Measurements from ENCODE around the gene GNAT3.

Gene GNAT3

DNA sequence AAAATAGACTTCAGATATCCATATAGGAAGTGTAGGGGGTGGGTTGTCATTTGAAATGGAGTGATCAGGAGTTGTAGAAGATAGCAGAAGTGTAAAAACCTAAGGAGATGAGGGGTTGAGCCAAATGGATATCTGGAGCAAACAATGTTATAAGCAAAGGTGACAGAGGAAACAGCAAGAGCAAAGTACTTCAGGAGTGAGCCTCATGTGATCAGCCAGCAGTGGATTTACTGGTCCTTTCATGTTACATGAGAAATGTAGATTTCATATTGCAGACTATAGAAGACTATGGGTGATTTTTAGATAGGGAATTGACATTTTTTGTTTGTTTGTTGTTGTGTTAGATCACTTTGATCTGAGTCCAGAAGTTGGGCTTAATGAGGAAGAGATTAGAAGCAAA lies 47.7 kb downstream of the GNAT3 start:
- Mint-ChIP-seq H3K4me1 (ENCODE audit: low read depth) (no peaks in the 10 kb centered on the region), H3K4me3 (no peak overlapping the region), H3K27ac (no peak overlapping the region), H3K36me3 (ENCODE audit: low read depth) (no peaks in the 10 kb centered on the region), H3K27me3 (ENCODE audit: low read depth) (no peaks in the 10 kb centered on the region), H3K9me3 (no peaks in the 10 kb centered on the region)
- no peak for DNase-seq (ENCODE audit: low spot score)

DNA sequence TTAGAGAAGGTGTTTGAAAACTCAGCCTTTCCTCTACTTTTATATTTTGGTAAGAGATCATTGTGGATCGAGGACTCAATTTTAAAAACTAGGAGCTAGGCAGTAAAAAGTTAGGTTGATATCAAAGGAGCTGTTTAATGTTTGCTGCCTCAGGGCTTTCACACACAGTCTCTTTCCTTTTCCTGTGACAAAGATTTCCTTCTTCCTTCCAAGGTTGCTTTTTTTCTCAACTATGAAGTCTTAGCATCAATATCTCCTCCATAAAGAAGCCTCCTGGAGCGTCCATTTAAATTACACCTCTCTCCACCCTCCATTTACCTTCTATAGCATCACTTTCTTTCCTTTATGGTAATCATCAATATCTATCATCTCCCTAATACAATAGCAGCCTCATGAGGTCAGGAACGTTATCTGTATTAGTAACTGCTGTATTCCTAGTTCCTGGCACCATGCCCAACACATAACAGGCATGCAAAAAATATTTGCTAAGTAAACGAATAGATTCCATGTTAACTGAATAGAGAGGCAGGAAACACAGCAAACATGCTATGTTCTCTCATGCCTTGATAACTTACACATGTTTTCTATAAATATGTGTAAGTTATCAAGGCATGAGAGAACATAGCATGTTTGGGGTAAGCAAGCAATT lies 48.5 kb downstream of the GNAT3 start:
- Mint-ChIP-seq H3K36me3 (ENCODE audit: low read depth) (no peaks in the 10 kb centered on the region), H3K4me1 (ENCODE audit: low read depth) (no peaks in the 10 kb centered on the region), H3K9me3 (no peaks in the 10 kb centered on the region), H3K27ac (no peak overlapping the region), H3K4me3 (no peak overlapping the region), H3K27me3 (ENCODE audit: low read depth) (no peaks in the 10 kb centered on the region)
- DNase-seq (ENCODE audit: low spot score): no peak

DNA sequence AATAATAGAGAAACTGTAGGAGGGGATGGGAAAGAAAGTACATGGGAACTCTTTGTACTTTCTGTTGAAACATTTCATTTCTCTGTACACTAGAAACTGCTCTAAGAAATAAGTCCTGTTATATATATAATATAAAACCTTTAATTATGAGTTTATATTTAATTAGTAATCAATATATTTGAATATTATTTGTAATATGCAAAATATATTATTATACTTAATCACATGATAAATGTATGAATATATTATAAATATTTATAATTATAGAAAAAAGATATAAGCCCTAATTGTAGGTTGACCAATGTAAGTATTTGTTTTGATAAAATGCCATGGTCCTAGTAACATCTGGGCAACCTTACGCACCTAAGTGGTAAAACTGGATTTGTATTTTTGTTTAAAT lies 51.0 kb downstream of the GNAT3 start:
- no peak overlapping the region for H3K4me3 Mint-ChIP-seq
- H3K27me3 Mint-ChIP-seq (ENCODE audit: low read depth): no peaks in the 10 kb centered on the region
- H3K4me1 Mint-ChIP-seq (ENCODE audit: low read depth): no peaks in the 10 kb centered on the region
- DNase-seq (ENCODE audit: low spot score): no peak
- H3K27ac Mint-ChIP-seq: no peak overlapping the region
- no peaks in the 10 kb centered on the region for H3K9me3 Mint-ChIP-seq
- no peaks in the 10 kb centered on the region for H3K36me3 Mint-ChIP-seq (ENCODE audit: low read depth)

DNA sequence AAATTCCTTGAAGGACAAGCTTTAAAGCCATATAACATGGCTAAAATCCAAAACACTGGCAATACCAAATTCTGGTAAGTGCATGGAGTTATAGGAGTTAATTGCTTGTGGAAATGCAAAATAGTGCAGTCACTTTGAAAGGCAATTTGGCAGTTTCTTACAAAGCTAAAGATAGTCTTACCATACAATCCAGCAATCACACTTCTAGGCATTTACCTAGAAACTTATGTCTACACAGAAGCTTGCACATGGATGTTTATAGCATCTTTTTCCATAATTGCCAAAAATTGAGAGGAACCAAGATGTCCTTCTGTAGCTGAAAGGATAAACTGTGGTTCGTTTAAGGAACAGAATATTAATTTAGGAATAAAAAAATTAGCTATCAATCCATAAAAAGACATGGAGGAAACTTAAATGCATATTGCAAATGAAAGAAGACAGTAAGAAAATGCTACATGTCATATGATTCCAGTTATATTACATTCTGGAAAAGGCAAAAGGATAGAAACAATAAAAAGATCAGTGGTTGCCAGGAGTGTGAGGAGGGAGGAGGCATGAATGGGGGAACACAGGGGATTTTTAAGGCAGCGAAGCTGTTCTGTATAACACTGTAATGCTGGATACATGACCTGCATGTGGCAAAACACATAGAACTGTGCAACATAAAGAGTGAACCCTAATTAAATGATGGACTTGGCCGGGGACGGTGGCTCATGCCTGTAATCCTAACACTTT lies 51.9 kb downstream of the GNAT3 start:
- Mint-ChIP-seq H3K4me3 (no peak overlapping the region), H3K27ac (no peak overlapping the region), H3K27me3 (ENCODE audit: low read depth) (no peaks in the 10 kb centered on the region), H3K36me3 (ENCODE audit: low read depth) (no peaks in the 10 kb centered on the region), H3K4me1 (ENCODE audit: low read depth) (no peaks in the 10 kb centered on the region), H3K9me3 (no peaks in the 10 kb centered on the region)
- DNase-seq (ENCODE audit: low spot score): no peak

DNA sequence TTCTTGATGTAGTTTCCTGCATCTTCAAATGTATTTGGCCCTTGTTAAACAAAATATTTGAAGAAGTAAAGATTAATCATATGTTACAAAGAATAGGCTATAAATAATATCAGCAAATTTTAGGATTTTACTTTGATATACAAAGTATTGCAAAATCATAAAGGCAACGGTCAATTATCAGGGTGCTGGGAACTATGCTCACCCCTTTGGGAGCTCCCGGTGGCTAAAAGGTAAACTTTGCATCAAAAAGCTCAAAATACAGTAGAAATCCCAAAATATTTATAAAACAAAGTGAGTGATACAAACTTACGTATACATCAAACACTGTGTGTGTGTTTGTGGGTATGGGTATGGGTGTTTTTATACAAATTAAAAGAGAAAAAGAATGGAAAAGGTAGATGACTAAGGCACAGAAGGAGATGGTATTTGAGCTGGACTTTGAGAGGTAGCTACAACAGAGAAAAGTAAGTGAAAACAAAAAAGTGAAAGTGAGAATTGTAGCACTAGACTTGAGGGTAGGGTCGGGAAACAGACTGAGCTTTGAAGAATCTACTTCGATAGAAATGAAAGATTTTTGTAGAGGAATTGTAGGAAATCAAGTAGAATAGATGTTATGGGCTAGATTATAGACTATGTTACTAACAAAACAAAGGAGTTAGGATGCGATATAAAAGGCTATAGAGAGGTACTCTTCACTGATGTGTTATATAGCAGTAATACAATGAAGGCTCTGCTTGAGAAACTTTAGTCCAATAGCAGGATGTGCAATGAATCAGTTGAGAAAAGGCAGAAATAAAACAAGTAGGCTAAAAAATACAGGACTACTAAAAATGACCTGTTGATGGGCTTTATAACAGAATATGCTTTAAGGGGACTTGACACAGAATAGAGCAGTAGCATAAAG lies 52.8 kb downstream of the GNAT3 start:
- Mint-ChIP-seq H3K4me3 (no peak overlapping the region), H3K4me1 (ENCODE audit: low read depth) (no peaks in the 10 kb centered on the region), H3K36me3 (ENCODE audit: low read depth) (no peaks in the 10 kb centered on the region), H3K27ac (no peak overlapping the region), H3K27me3 (ENCODE audit: low read depth) (no peaks in the 10 kb centered on the region), H3K9me3 (no peaks in the 10 kb centered on the region)
- no peak for DNase-seq (ENCODE audit: low spot score)

DNA sequence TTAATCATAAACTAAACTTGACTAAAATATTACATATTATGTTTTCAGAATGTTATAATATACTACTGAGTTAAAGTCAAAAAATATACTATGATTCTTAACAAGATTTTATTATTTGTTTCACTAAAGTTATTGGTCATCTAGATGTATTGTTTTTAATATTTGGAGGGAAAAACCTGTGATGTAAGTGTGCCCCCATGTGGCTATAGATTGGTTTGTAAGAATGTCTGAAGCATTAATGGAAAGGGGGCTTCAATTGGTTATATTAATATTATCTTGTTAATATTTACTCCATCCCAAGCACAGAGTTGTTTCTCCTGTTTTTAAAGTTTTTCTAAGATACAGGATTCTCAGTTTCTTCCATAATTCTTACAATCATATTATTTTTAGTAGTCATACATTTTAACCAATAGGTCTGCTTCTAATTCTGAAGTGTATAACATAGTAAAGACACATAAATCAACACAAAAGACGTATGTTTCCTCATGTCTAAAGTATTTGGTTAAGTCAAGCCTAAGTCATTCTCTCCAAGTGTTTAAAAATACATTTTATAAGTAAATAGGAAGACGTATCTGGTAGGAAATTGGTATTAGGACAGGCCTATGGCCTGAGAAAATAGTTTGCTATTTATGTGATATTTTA lies 58.0 kb downstream of the GNAT3 start:
- no peak overlapping the region for H3K27ac Mint-ChIP-seq
- no peaks in the 10 kb centered on the region for H3K27me3 Mint-ChIP-seq (ENCODE audit: low read depth)
- no peak overlapping the region for H3K4me3 Mint-ChIP-seq
- H3K36me3 Mint-ChIP-seq (ENCODE audit: low read depth): no peaks in the 10 kb centered on the region
- no peaks in the 10 kb centered on the region for H3K9me3 Mint-ChIP-seq
- no peak for DNase-seq (ENCODE audit: low spot score)
- H3K4me1 Mint-ChIP-seq (ENCODE audit: low read depth): no peaks in the 10 kb centered on the region

DNA sequence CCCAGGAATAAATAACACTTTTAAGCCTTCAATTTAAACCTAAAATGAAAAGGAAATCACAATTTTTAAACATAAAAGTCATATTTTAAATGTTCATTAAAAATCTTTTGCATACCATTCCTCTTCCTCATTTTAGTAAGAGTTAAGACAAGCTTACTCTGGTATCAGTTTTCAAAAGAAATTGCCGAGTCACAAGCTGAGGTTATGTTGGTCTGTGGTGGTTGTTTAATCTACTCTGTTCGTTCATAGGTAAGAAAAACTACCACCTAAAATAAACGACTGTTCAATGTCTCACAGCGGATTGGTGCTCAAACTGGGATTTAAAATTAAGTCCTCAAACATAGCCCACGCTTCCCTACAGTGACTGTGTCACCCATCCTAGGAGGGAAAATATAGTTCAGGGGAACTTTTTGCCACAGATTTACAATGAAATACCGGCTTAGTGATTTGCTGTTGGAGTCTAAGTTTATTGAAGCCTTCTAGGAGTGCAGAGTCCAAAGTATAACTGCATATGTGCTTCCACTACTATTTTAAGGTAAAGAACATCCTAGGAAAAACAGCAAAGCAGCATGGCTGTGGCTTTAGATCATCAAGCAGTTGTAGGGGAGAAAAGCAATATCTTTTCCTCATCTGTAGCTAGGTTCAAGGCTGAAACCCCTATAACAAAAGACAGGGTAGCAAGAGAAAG lies 61.1 kb downstream of the GNAT3 start:
- Mint-ChIP-seq H3K27me3 (ENCODE audit: low read depth) (no peaks in the 10 kb centered on the region), H3K4me3 (no peak overlapping the region), H3K9me3 (no peaks in the 10 kb centered on the region), H3K4me1 (ENCODE audit: low read depth) (no peaks in the 10 kb centered on the region), H3K27ac (no peak overlapping the region), H3K36me3 (ENCODE audit: low read depth) (no peaks in the 10 kb centered on the region)
- DNase-seq (ENCODE audit: low spot score): no peak

DNA sequence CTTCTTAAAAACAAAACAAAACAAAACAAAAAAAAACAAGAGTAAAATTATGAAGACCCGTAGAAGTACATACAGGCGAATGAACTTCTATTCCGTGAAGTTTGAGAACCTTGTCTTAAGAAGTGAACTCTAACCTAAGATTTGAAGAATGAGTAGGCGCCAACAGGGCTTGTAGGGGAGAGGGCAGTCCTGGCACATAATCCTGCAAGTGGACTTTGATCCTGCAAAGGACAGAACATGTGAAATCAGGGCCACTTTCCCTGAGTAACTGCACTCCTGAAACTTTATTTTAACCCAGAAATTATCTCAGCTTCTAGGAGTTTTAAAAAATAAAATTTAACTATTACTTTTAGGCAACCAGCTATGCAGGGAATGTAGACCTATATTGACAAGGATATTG lies 62.0 kb downstream of the GNAT3 start:
- Mint-ChIP-seq H3K9me3 (no peaks in the 10 kb centered on the region), H3K4me1 (ENCODE audit: low read depth) (no peaks in the 10 kb centered on the region), H3K36me3 (ENCODE audit: low read depth) (no peaks in the 10 kb centered on the region), H3K4me3 (no peak overlapping the region), H3K27ac (no peak overlapping the region), H3K27me3 (ENCODE audit: low read depth) (no peaks in the 10 kb centered on the region)
- no peak for DNase-seq (ENCODE audit: low spot score)

DNA sequence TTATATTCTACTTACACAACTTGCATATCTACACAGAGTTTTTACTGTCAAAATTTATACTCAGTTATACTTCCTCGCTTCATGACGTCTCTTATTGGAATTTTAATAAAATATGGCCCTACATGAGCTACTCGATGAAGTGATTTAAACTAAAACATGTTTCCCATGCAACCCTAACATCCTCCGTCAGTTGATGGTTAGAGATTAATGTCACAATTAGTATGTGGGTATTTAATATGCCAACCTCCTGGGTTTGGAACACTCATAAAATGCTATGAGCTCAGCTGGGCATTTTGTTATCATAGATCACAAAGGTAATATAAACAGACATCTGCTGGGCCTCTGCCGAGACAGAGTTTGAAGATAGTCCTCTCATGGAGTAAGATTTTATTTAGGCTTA lies 66.5 kb downstream of the GNAT3 start:
- no peaks in the 10 kb centered on the region for H3K36me3 Mint-ChIP-seq (ENCODE audit: low read depth)
- H3K4me3 Mint-ChIP-seq: no peak overlapping the region
- H3K27ac Mint-ChIP-seq: no peak overlapping the region
- no peak for DNase-seq (ENCODE audit: low spot score)
- no peaks in the 10 kb centered on the region for H3K4me1 Mint-ChIP-seq (ENCODE audit: low read depth)
- H3K27me3 Mint-ChIP-seq (ENCODE audit: low read depth): no peaks in the 10 kb centered on the region
- H3K9me3 Mint-ChIP-seq: no peaks in the 10 kb centered on the region

DNA sequence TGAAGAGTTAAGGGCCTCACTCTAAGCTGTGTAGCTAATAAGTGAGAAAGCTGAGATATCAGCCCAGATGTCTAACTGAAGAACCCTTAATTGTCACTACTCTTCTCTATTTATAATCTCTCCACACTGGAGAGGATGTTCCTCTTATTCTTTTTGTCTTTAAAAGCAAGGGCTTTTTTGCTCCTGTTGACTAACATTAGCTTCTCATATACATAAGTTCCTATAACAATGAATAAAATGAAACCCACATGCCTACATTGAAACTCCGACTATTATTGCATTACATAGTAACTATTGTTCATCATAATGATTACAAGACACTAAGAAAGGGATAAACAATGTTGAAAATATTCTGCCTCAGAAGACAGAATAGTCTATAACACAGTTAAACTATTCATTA lies 67.1 kb downstream of the GNAT3 start:
- no peaks in the 10 kb centered on the region for H3K36me3 Mint-ChIP-seq (ENCODE audit: low read depth)
- H3K4me3 Mint-ChIP-seq: no peak overlapping the region
- no peaks in the 10 kb centered on the region for H3K4me1 Mint-ChIP-seq (ENCODE audit: low read depth)
- no peak for DNase-seq (ENCODE audit: low spot score)
- no peaks in the 10 kb centered on the region for H3K9me3 Mint-ChIP-seq
- H3K27ac Mint-ChIP-seq: no peak overlapping the region
- no peaks in the 10 kb centered on the region for H3K27me3 Mint-ChIP-seq (ENCODE audit: low read depth)

DNA sequence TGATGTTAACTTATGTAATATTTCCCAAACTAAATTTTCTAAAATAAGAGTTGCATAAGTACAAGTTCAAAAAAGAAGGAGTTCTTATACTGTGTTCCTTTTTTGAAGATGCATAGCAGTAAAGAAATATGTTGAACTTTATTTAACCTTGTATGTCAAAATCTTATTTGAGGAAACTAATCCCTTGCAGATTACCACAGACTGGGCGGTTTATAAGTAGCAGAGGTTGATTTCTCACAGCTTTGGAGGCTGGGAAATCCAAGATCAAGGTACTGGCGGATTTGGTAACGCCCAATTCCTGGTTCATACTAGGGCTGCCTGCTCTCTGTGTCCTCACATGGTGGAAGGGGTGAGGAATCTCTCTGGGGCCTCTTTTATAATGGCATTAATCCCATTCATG lies 68.5 kb downstream of the GNAT3 start:
- Mint-ChIP-seq H3K9me3 (no peaks in the 10 kb centered on the region), H3K27me3 (ENCODE audit: low read depth) (no peaks in the 10 kb centered on the region), H3K36me3 (ENCODE audit: low read depth) (no peaks in the 10 kb centered on the region), H3K27ac (no peak overlapping the region), H3K4me1 (ENCODE audit: low read depth) (no peaks in the 10 kb centered on the region), H3K4me3 (no peak overlapping the region)
- no peak for DNase-seq (ENCODE audit: low spot score)

DNA sequence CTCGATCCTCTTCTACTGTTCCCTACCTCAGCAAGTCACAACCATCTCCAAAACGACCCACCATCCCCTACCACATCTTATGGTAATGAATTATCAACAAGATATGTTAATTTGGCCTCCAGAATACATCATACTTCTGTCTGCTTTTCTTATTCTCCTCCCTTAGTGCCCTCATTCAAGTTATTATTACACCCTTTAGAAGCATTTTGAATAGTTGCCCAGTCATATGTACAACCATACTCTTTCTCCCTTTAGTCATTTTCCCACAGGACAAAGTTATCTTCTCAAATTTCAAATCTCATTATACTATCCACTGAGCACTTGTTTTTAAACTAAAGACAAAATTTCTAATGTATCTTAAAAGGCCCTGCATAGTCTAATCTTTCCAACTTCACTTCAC lies 71.0 kb downstream of the GNAT3 start:
- H3K4me3 Mint-ChIP-seq: no peak overlapping the region
- H3K27ac Mint-ChIP-seq: no peak overlapping the region
- H3K27me3 Mint-ChIP-seq (ENCODE audit: low read depth): no peaks in the 10 kb centered on the region
- H3K36me3 Mint-ChIP-seq (ENCODE audit: low read depth): no peaks in the 10 kb centered on the region
- no peak for DNase-seq (ENCODE audit: low spot score)
- no peaks in the 10 kb centered on the region for H3K9me3 Mint-ChIP-seq
- no peaks in the 10 kb centered on the region for H3K4me1 Mint-ChIP-seq (ENCODE audit: low read depth)

DNA sequence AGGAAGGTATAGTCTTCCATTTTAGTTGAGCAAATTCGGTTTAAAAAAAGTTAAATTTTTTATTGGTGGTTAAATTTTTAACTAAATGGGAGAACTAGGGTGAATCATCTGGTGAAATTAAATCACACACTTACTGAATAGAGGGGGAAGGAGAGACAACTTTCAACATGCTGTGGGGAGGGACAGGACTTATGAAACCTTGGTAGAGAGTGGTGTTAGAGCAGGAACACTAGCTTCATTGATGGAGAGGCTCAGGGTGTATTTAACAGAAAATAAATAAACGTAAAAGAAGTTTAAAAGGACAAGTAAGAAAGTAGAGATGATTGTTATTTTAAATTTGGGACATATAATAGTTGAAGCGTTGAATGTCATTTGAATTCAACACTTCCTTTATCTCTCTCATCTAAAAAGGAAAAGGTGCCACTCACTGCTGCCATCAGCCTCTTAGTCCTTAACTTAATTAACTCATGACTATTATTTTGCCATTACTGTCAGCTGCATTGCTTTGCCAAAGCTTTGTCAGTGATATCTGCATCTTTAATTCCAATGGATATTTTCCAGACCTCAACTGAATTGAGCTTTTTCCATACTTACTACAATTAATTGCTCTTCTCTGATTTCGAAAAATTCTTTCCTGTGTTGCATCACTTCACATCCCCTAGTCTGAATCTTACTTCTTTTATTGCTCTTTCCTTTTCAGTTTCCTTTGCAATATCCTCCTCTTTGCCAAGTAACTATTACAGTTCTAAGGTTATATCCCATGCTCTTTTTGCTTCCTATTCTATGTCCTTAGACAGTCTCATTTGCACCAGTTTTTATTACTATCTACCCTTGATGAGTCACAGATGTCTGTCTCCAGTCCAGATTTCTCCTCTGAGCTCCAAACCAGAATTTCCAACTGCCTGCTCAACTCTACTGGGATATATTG lies 71.7 kb downstream of the GNAT3 start:
- H3K36me3 Mint-ChIP-seq (ENCODE audit: low read depth): no peaks in the 10 kb centered on the region
- H3K4me3 Mint-ChIP-seq: no peak overlapping the region
- no peaks in the 10 kb centered on the region for H3K27me3 Mint-ChIP-seq (ENCODE audit: low read depth)
- H3K9me3 Mint-ChIP-seq: no peaks in the 10 kb centered on the region
- H3K27ac Mint-ChIP-seq: no peak overlapping the region
- no peaks in the 10 kb centered on the region for H3K4me1 Mint-ChIP-seq (ENCODE audit: low read depth)
- DNase-seq (ENCODE audit: low spot score): no peak
